ENCODE results near the gene MRPS33.
"Not testable (repeated sequence)": the region's sequence is repeated elsewhere in the genome, so short reads cannot be mapped to it uniquely, and the experiment has no call there.

The MRPS33 gene

DNA sequence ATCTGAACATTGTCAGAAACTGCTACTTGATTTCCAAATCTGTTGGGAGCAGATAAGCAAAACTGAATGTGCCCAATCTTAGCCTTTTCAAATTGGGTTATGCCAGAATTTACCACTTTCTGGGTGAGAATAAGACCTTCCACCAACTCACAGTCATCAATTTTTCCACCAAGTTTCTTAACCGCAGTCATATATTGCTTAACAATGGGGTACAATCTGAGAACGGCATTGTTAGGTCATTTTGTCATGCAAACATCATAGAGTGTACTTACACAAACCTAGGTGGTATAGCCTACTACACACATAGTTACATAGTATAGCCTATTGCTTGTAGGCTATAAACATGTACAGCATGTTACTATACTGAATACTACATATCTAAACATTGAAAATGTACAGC is 16.0 kb downstream of the MRPS33 start:
- H3K36me3 Mint-ChIP-seq (ENCODE audit: low read depth) = no peaks in the 10 kb centered on the region
- intact Hi-C loops (cut with micrococcal nuclease) = no loop called here
- H3K9me3 Mint-ChIP-seq = no peaks in the 10 kb centered on the region
- H3K4me3 Mint-ChIP-seq = no peak overlapping the region
- no peak overlapping the region for H3K27ac Mint-ChIP-seq
- no peaks in the 10 kb centered on the region for H3K27me3 Mint-ChIP-seq
- H3K4me1 Mint-ChIP-seq (ENCODE audit: low read depth) = no peaks in the 10 kb centered on the region

DNA sequence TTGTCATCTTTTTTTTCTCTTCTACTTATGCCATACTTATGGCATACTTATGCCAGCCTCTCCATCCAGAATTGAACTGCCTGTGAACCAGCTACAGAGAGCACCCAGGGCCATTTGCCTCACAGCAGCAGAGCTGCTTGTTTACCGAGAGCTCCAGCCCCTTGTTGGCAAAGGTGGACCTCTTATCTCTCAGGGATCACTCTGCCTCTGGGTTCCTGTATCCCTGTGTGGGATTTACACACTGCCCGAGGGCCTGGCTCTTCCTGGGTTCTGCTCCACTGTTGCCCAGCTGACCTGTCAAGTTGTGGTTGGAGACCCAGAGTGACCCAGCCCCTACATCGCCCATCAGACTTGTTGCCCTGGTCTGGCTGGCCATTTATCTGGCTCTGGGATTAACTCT is 22.3 kb downstream of the MRPS33 start:
- H3K36me3 Mint-ChIP-seq (ENCODE audit: low read depth) = no peaks in the 10 kb centered on the region
- intact Hi-C loops (cut with micrococcal nuclease) = no loop called here

DNA sequence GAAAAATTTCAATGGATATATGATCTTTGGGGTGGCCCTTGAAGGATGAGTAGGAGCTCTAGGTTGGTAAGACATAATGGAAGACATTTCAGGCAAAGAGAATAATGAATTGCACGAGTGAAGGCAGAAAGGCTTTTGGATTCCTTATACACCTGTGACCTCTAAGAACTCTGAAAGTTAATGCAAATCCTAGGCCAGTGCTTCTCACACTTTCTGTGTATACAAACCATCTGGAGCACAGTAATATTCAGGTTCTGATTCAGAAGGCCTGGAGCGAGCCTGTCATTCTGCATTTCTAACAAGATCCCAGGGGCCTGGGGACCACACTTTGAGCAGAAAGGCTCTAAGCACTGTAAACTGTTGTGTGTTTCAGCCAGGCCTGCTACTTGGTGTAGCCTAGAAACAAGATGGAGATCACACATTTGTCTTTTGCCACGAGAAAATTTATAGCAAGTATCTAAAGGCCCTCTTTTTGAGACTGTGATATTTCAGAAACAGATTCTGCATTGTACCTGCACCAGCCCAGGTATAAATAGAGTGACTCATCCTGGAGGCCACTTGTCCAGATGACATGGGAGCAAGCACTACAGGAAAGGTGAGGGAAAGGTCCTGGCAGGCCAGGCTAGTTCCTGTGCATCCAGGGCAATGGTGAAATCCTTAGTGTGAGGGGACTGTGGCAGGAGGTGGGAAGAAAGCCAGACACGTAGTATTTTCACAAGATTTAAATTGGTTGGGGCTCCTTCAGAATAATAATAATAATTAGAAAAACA is 24.4 kb downstream of the MRPS33 start:
- Mint-ChIP-seq H3K4me3 (no peak overlapping the region), H3K27ac (no peak overlapping the region), H3K27me3 (no peaks in the 10 kb centered on the region), H3K4me1 (ENCODE audit: low read depth) (no peaks in the 10 kb centered on the region), H3K9me3 (no peaks in the 10 kb centered on the region), H3K36me3 (ENCODE audit: low read depth) (no peaks in the 10 kb centered on the region)
- intact Hi-C loops (cut with micrococcal nuclease) = no loop called here

More for the DNA sequence above, 22.3 kb downstream of the MRPS33 start:
- Mint-ChIP-seq H3K9me3 (no peaks in the 10 kb centered on the region), H3K4me3 (no peak overlapping the region), H3K27ac (no peak overlapping the region), H3K4me1 (ENCODE audit: low read depth) (no peaks in the 10 kb centered on the region), H3K27me3 (no peaks in the 10 kb centered on the region)

DNA sequence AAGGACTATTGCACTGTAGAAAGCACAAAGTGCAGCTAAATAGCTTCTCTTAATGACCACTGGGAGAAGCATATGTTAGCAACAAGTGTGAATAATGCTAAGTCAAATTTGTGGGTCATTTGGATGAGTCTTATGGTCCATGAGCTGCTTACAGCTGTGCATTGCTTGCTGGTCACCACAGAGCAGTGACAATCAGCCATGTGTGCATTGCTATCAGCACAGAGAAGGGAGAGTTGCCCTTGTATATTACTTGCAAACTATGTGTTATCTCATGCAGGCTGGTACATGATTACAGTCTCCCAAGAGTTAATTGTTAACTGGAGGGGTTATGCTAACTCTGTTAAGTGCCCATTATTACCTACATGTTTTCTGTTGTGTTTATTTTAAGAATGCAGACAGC is 25.7 kb downstream of the MRPS33 start:
- H3K9me3 Mint-ChIP-seq = no peaks in the 10 kb centered on the region
- H3K27me3 Mint-ChIP-seq = no peaks in the 10 kb centered on the region
- no peaks in the 10 kb centered on the region for H3K36me3 Mint-ChIP-seq (ENCODE audit: low read depth)
- H3K27ac Mint-ChIP-seq = no peak overlapping the region
- no peak overlapping the region for H3K4me3 Mint-ChIP-seq
- intact Hi-C loops (cut with micrococcal nuclease) = no loop called here
- H3K4me1 Mint-ChIP-seq (ENCODE audit: low read depth) = no peaks in the 10 kb centered on the region

DNA sequence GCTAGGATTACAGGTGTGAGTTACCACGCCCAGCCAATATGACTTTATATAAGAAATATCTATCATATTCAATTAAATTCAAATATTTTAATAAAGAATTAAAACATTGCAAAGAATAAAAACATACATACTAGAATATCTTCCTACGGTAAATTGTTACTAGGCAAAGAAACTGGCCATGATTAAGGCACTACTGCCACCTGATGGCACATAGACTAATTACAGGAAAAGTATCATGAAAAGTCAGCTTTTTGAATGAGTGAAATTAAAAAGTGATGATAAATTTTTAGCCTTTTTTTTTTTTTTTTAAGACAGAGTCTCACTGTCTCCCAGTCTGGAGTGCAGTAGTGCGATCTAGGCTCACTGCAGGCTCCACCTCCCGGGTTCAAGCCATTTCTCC is 30.9 kb downstream of the MRPS33 start:
- Mint-ChIP-seq H3K36me3 (ENCODE audit: low read depth) (no peaks in the 10 kb centered on the region), H3K27ac (no peak overlapping the region), H3K4me3 (no peak overlapping the region), H3K4me1 (ENCODE audit: low read depth) (peaks cover 19% of the 10 kb centered on the region), H3K9me3 (no peaks in the 10 kb centered on the region), H3K27me3 (no peaks in the 10 kb centered on the region)
- intact Hi-C loops (cut with micrococcal nuclease) = loop anchor here (2.0 kb wide), 1 partner anchor 173 kb away; no protein-coding TSS in a partner anchor

DNA sequence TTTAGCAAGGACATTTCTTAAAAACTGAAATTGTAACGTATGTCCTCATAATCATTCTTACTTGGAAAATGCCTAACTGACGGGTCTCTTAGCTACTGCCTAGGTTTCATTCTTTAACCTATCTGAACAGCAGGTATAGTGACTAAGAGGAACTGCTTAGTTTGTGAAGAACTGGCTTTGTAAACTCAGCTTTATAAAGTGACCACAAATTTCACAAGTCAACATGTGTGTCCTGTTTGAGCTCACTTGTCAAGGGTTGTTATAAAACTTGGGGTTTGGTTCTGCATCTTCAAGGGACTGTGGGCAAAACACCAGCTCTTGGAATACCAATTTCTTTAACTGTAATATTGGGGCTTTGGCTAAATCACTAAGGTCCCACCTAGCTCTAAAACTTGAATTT is 32.2 kb downstream of the MRPS33 start:
- intact Hi-C loops (cut with micrococcal nuclease) = loop anchor here (2.0 kb wide), 1 partner anchor 172 kb away; no protein-coding TSS in a partner anchor
- H3K4me1 Mint-ChIP-seq (ENCODE audit: low read depth) = peaks cover 19% of the 10 kb centered on the region
- no peaks in the 10 kb centered on the region for H3K27me3 Mint-ChIP-seq
- no peaks in the 10 kb centered on the region for H3K36me3 Mint-ChIP-seq (ENCODE audit: low read depth)
- no peak overlapping the region for H3K27ac Mint-ChIP-seq
- no peaks in the 10 kb centered on the region for H3K9me3 Mint-ChIP-seq
- H3K4me3 Mint-ChIP-seq = no peak overlapping the region

DNA sequence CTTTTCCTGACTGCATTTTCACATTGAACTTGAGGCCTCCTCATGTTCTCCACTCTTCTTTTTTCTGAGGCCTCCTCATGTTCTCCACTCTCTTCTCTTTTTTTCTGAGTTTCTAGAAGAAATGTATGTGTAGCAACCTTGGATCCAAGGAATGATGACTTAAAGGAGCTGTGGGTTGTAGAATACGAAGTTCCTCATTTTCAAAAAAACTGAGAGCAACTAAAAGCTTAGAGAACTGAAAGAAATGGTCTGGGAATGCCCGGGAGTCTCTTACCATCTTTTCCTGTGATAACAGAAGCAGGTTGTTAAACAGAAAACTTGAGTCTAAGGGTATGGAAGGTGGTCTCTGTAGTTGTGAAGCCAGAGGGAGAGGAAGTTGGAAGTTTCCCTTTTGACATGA is 32.8 kb downstream of the MRPS33 start:
- Mint-ChIP-seq H3K4me3 (no peak overlapping the region), H3K27ac (no peak overlapping the region), H3K36me3 (ENCODE audit: low read depth) (no peaks in the 10 kb centered on the region), H3K4me1 (ENCODE audit: low read depth) (peaks cover 19% of the 10 kb centered on the region), H3K9me3 (no peaks in the 10 kb centered on the region), H3K27me3 (no peaks in the 10 kb centered on the region)
- intact Hi-C loops (cut with micrococcal nuclease) = loop anchor here (2.0 kb wide), 1 partner anchor 171 kb away; no protein-coding TSS in a partner anchor

DNA sequence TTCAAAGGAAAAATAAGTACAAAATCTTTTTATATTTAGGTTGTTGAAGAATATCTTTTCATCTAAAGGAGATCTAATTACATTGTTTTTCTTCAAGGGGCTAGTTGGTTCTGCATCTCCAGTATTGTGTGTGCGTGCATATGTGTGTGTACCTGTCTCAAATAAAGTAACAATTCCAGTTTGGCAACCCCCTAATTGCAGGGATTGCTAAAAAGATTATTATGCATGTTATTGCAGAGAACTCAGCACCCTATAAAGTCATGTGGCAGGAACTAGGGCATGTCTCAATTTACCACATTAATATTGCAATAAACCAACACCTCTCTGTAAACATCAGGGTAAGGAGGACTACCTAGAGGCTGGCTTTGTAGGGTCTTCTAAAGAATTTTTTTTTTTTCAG is 37.0 kb downstream of the MRPS33 start:
- intact Hi-C loops (cut with micrococcal nuclease) = no loop called here
- H3K27me3 Mint-ChIP-seq = no peaks in the 10 kb centered on the region
- H3K9me3 Mint-ChIP-seq = no peaks in the 10 kb centered on the region
- no peak overlapping the region for H3K27ac Mint-ChIP-seq
- no peaks in the 10 kb centered on the region for H3K36me3 Mint-ChIP-seq (ENCODE audit: low read depth)
- H3K4me3 Mint-ChIP-seq = no peak overlapping the region
- peaks cover 19% of the 10 kb centered on the region for H3K4me1 Mint-ChIP-seq (ENCODE audit: low read depth)

DNA sequence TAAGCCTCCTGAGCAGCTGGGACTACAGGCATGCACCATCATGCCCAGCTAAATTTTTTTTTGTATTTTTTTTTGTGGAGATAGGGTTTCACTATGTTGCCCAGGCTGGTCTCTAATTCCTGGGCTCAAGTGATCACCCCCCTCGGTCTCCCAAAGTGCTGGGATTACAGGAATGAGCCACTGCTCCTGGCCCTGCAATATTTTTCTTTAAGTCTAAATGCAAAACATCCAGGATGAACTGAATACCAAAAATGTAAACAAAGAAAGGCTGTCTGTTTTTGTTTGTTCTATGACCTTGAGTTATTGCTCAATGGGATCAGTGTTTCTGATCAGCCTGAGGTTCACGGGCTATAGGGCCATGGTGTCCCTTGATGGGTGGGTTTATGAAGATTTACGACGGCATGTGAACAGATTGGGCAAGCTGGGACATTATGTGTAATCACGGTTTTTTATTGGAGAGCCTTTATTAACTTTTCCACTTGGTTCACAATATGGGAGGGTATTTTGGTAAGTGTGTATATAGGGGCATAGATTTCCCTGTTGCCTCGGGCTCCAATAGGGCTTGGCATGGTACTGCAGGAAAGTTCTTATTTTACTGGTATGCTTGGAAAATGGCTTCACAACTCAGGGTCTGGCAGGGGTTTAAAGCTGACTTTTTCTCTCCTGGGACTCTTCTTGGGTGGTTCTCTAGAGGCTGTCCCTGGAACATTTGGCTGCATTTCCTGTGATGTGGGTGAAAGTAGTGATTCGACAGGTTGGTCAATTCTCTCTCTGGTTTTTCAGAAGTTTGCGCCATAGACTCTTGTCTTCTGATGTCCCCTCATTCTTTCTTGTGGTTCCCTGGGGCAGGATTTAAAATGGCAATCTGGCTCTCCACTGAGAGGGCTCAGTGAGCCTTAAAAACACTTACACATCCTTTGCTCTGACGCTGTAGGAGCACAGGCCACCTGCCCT is 41.6 kb downstream of the MRPS33 start:
- Mint-ChIP-seq H3K27me3 (no peaks in the 10 kb centered on the region), H3K4me3 (no peak overlapping the region), H3K4me1 (ENCODE audit: low read depth) (no peaks in the 10 kb centered on the region), H3K27ac (no peak overlapping the region), H3K36me3 (ENCODE audit: low read depth) (no peaks in the 10 kb centered on the region), H3K9me3 (no peaks in the 10 kb centered on the region)
- intact Hi-C loops (cut with micrococcal nuclease) = no loop called here

DNA sequence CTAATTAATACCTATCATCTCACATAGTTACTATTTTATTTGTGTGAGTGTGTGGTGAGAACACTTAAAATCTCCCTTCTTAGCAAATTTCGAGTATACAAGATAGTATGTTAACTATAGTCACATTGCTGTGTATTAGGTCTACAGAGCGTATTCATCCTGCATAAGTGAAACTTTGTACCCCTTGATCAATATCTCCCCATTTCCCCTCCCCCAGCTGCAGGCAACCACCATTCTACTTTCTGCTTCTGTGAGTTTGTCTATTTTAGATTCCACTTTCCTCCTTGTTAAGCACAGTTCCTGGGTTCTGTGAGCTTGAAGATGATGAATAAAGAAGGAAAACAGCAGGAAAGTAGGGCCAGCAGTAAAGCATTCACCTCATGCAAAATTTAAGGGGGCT is 42.4 kb downstream of the MRPS33 start:
- intact Hi-C loops (cut with micrococcal nuclease) = no loop called here

DNA sequence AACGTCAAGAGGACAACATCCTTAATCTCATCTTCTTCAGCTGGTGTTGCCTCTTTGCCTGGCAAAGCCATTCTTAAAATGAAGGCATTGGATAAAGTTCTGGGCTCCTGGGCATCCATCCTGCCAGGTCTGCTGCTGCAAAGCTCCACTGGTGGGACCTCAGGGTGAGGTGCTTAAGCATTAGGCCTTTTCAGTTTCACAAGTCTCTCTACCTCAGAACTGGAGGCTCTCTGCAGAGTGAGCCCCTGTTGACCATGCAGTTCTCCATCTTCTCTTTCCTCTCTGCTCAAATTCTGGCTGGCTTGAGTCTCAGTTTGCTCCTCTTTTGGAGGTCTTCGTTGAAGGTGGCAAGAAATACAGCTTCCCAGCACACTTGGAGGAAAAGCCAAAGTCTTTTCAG is 47.3 kb downstream of the MRPS33 start:
- Mint-ChIP-seq H3K9me3 (no peaks in the 10 kb centered on the region), H3K4me3 (no peak overlapping the region), H3K36me3 (ENCODE audit: low read depth) (no peaks in the 10 kb centered on the region), H3K4me1 (ENCODE audit: low read depth) (no peaks in the 10 kb centered on the region), H3K27ac (no peak overlapping the region), H3K27me3 (no peaks in the 10 kb centered on the region)
- intact Hi-C loops (cut with micrococcal nuclease) = no loop called here

More for the DNA sequence above, 42.4 kb downstream of the MRPS33 start:
- H3K9me3 Mint-ChIP-seq = no peaks in the 10 kb centered on the region
- no peak overlapping the region for H3K27ac Mint-ChIP-seq
- no peaks in the 10 kb centered on the region for H3K27me3 Mint-ChIP-seq
- H3K4me3 Mint-ChIP-seq = no peak overlapping the region
- no peaks in the 10 kb centered on the region for H3K36me3 Mint-ChIP-seq (ENCODE audit: low read depth)
- H3K4me1 Mint-ChIP-seq (ENCODE audit: low read depth) = no peaks in the 10 kb centered on the region

DNA sequence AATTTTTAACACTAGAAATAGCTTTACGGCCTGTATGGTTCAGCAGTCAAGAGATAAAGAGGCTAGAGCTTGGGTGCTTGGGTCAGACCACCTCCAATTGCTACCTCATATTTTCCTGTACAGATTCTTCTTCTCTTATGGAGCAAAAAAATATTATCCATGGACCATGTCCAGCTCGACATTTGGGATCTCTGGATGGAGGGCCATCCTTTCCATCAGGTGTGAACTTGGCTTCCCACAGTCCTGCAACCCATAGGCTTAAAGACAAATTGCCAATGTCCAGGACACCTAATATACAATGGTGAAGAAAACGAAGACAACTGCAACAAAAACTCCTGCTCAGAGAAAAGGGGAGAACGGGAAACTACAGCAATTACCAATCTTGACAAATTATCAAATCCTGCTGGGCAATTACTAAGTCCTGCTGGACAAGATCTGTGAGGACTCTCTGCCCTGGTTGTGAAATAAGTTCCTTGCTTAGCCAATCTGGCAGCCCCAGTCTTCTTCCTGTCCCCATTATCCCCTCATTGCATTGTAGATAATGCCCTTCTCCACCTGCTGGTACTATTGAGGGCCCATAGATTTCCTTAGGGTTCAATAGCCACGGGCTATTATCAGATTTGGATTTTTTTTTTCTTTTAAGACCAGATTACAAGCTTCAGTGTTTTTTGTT is 48.1 kb downstream of the MRPS33 start:
- no peak overlapping the region for H3K27ac Mint-ChIP-seq
- no peaks in the 10 kb centered on the region for H3K36me3 Mint-ChIP-seq (ENCODE audit: low read depth)
- no peak overlapping the region for H3K4me3 Mint-ChIP-seq
- no peaks in the 10 kb centered on the region for H3K4me1 Mint-ChIP-seq (ENCODE audit: low read depth)
- H3K27me3 Mint-ChIP-seq = no peaks in the 10 kb centered on the region
- intact Hi-C loops (cut with micrococcal nuclease) = no loop called here
- H3K9me3 Mint-ChIP-seq = no peaks in the 10 kb centered on the region

DNA sequence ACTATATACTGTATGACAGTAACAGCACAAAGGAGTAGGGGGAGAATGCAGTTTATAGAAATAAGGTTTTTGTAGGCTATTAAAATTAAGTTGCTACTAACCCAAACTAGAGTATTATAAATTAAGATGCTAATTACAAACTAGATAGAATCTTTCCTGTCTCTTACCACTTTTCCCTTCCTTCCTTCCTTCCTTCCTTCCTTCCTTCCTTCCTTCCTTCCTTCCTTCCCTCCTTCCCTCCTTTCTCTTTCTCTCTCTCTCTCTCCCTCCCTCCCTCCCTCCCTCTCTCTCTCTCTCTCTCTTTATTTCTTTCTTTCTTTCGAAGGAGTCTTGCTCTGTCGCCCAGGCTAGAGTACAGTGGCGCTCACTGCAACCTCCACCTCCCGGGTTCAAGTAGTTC is 53.6 kb downstream of the MRPS33 start:
- no peaks in the 10 kb centered on the region for H3K4me1 Mint-ChIP-seq (ENCODE audit: low read depth)
- no peak overlapping the region for H3K4me3 Mint-ChIP-seq
- no peak overlapping the region for H3K27ac Mint-ChIP-seq
- H3K9me3 Mint-ChIP-seq = peaks cover 10% of the 10 kb centered on the region
- H3K27me3 Mint-ChIP-seq = no peaks in the 10 kb centered on the region
- intact Hi-C loops (cut with micrococcal nuclease) = no loop called here
- no peaks in the 10 kb centered on the region for H3K36me3 Mint-ChIP-seq (ENCODE audit: low read depth)

DNA sequence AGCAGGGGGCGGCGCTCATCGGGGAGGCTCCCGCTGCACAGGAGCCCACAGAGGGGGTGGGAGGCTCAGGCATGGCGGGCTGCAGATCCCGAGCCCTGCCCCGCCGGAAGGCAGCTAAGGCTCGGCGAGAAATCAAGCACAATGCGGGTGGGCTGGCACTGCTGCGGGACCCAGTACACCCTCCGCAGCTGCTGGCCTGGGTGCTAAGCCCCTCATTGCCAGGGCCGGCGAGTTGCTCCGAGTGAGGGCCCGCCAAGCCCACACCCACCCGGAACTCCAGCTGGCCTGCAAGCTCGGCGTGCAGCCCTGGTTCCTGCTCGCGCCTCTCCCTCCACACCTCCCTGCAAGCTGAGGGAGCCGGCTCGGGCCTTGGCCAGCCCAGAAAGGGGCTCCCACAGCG is 57.8 kb downstream of the MRPS33 start:
- H3K27me3 Mint-ChIP-seq; H3K9me3 Mint-ChIP-seq; H3K36me3 Mint-ChIP-seq (ENCODE audit: low read depth); H3K4me1 Mint-ChIP-seq (ENCODE audit: low read depth); H3K27ac Mint-ChIP-seq; H3K4me3 Mint-ChIP-seq; intact Hi-C loops (cut with micrococcal nuclease): not testable (repeated sequence)
